ENCODE results near the gene BTN1A1.
"Not testable (repeated sequence)": the region's sequence is repeated elsewhere in the genome, so short reads cannot be mapped to it uniquely, and the experiment has no call there.

BTN1A1 gene

DNA sequence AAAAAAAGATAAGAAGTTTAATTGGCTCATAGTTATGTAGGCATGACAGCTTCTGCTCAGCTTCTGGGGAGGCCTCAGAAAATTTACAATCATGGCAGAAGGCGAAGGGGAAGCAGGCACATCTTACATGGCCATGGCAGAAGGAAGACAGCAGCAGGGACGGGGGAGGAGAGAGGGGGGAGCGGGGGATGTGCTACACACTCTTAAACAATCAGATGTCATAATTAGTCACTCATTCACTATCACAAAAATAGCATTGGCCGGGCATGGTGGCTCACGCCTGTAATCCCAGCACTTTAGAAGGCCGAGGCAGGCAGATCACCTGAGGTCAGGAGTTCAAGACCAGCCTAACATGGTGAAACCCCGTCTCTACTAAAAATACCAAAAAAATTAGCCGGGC lies 10.9 kb downstream of the BTN1A1 start:
- not testable (repeated sequence) for DNase-seq (ENCODE audit: low read depth, low spot score)

DNA sequence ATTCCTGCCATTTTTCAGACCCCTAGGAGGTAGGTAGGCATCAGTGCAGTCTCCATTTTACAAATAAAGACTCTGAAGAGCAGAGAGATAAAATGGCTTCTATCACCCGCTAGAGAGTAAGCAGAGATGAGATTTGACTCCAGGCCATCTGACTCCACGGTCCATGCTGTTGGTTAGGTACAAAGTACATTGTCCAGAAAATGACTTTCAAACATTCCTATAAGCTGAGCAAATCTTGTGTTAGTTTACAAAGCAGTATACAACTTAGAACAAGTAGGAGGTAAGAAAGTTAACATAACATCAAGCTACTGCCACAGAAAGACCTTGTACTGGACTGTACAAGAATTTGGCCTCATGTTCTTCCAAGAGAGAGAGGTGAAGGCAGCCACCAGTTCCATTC lies 14.9 kb downstream of the BTN1A1 start:
- no peak for DNase-seq (ENCODE audit: low read depth, low spot score)

DNA sequence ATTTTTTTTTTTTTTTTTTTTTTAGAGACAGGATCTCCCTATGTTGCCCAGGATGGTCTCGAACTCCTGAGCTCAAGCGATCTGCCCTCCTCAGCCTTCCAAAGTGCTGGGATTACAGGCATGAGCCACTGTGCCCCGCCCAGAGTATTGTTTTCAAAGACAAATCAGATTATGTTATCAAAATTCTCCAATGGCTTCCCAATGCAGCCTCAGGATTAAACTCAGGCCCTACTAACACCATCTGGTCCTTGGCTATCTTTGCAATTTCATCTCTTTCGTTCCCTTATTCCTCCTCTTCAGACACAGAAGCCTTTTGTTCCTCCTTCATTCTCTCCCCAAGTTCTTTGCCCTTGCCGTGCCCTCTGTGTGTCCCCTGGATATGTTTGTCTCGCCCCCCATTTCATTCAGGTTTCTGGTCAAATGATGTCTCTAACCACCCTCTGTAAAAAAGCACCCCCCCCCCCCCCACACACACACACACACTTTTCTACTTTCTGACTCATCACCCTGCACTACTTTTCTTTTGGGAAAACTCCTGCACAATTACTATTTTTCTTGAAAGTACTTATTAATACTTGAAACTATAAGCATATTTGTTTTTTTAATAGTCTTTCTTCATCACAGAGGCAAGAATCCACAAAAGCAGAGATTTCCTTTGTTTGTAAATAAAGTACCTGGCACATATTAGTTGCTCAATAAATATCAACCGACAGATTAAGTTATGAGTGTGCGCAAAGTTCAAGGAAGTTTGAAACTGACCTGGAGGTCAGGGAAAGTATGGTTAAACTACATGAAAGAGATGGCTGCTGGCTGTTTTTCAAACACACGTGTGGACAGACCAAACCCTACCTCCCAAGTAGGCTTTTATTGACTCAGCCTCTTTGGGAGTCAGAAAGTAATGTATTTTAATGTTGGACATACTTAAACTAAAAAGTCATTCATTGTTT lies 16.7 kb downstream of the BTN1A1 start:
- DNase-seq (ENCODE audit: low read depth, low spot score) = no peak

DNA sequence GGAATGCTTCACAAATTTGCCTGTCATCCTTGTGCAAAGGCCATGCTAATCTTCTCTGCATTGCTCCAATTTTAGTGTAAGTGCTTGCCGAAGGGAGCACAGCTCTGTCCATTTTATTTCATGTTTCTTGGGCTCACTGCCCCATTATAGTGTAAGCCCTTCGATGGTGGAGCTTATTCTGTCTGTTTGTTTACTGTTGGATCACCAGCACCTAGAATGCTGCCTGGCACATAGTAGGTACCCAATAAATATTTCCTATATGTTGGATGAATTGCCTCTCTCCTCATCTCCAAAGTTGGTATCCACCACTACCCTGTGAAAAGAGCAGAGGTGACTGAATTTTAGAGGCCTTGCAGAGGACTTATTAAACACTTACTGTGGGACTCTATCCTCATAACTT lies 19.3 kb downstream of the BTN1A1 start:
- no peak for DNase-seq (ENCODE audit: low read depth, low spot score)

DNA sequence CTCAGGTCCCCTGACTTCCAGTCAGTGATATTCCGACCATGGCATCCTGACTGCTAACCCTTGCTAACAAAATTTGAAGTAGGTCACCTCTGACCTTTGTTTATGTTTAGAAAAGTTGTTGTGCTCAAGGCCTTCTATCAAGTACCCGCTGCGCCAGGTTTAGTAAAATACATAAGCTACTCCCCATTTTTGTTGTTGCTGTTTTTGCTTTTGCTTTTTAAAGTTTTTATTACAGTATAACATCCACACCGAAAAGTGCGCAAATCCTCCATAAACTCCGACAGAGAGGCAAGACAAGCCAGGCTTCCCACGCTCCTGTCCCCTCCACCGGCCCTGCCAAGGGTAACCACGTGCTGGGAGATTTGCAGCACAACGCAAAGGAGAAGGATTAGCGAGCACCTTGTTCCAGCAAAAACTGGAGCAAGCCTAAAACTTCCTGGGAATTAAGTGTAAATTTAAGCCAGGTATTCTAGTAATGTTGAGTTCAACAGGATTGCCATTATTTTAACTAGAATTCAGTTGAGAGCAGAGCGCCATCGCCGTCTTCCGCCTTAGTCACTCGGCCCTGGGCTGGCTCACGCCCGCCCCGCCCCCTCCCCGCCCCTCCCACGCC lies 20.2 kb downstream of the BTN1A1 start:
- DNase-seq (ENCODE audit: low read depth, low spot score) = peak; percentile 81

DNA sequence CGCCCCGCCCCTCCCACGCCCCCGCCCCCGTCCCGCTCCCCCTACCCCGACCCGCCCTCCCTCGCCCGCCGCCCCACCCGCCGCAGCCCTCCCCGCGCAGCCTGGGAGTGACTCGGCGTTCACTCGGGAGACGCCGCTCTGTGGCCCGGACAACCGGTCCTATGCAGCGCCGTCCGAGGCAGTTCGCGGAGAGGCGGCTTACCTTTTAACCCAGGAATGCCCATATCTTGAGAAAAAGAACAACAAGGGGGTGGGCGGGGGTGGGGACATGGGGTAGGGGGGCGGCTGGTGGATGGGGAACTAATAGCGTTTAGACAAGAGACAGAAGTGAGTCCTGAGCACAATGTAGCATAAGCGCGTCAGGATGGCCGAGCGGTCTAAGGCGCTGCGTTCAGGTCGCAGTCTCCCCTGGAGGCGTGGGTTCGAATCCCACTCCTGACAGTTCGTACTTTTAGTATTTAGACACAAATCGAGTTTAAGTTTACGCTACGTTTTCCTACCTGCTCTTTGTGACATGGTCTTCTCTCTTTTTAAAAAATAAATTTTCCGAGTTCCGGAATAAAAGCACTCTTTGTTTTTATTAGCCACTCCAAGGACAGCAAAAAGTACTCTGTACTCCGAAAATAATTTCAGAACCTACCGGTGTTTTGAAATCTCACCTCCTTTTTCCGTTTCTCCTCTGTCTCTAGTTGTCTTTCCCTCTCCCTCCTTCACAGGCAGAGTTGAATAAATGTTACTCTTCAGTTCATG lies 20.9 kb downstream of the BTN1A1 start:
- DNase-seq (ENCODE audit: low read depth, low spot score) = peak; percentile 93

DNA sequence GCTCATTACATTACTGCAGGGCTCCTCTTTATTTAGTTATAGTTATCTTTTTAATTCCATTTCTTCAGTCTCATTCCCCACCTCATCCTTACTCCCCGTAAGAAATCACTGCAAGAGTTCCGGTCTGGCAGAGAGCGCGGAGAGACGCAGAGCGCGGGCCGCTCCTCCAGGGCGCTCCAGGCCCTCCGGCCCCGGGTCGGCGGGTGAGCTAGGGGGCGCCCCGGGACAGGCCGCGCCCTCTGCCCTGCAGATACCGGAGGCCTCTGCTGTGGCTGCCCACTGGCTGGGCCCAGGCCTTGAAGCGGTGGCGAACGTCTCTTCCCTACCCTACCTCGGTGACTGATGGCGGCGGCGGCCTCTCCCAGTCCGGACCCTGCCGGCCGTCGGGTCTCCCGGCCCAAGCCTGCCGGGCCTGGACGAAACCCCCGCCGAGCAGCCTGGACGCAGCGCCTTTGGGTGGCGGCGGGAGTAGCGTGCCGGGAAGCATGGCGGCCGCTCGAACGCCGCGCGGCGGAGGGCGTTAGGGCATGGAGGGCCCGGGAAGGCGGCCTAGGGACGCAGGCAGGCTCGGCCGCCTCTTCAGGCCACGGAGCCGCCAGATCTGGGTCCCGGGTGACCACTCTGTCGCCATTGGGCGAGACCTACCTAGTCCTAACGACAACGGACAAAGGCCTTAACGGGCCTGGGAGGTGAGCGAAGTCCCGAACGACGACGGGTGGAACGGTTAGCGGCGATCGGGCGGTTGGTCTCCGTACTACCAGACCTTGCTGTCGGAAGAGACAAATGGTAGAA lies 21.7 kb downstream of the BTN1A1 start:
- peak; percentile 93 for DNase-seq (ENCODE audit: low read depth, low spot score)

DNA sequence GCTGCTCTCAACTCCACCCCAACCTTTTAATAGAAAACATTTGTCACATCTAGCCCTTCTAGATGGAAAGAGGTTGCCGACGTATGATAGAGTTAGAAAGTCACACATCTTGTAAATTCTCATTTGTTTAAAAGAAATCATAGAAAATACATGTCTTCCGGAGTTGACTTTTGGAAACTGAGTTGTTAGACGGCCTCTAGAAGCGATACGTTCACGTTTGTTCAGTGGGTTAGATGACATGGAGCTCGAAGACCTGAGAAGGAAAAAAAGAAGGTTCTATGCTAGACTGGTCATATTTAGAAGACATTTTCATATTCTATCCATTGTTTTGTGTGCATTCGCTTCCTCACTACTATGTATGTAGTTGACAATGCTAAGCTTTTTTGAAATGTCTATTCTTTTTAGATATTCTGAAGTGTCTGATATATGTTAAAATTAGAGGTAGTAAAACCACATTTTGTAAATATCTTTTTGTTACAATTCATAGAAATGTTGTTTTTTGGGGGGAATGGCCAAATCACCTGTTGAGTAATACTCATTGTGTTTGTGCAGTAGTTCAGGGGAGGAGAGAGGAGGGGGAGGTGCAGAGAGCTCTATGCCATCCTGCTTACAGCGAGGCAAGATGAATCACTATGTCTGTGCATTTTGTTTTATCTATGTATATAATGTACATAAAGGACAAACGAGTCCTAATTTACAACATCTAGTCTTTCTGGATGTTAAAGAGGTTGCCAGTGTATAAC lies 22.6 kb downstream of the BTN1A1 start:
- not testable (repeated sequence) for DNase-seq (ENCODE audit: low read depth, low spot score)

DNA sequence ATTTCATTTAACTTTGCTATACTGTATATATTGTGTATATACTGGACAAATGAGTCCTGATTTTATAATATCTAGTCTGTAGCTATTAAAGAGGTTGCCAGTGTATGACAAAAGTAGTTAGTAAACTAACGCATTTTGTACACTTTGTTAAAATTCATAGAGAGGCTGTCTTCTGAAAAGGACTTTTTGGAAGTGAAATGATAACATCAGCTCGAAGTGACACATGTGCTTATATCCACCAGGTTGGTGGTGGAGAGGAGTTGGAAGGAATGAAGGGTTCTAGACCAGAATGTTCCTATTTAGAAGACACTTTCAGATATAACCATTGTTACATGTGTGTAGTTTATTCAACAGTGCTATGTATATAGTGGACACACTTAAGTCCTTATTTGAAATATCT lies 24.2 kb downstream of the BTN1A1 start:
- not testable (repeated sequence) for DNase-seq (ENCODE audit: low read depth, low spot score)

DNA sequence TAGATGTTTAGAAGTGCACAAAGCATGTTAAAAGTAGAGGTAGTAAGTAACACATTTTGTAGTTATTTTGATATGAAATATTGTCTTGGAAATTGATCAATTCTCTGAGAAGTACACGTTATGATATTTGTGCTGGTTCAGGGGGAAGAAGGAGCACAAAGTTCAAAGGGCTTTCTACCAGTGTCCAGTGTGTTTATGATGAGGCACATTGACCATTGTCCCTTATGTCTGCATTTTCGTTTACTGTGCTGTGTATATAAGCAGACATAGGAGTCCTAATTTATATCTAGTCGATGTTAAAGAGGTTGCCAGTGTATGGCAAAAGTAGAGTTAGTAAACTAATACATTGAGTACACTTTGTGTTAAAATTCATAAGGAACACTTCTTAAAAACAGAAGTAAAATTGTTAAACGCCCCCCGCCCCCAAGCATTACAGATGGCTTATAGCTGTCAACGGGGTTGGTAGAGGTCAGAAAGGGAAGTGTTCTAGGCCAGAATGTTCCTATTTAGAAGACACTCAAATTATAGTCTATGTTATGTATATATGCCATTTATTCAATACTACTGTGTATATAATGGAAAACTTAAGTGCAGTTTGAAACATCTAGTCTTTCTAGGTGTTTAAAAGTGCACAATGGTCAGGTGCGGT lies 24.7 kb downstream of the BTN1A1 start:
- no peak for DNase-seq (ENCODE audit: low read depth, low spot score)

DNA sequence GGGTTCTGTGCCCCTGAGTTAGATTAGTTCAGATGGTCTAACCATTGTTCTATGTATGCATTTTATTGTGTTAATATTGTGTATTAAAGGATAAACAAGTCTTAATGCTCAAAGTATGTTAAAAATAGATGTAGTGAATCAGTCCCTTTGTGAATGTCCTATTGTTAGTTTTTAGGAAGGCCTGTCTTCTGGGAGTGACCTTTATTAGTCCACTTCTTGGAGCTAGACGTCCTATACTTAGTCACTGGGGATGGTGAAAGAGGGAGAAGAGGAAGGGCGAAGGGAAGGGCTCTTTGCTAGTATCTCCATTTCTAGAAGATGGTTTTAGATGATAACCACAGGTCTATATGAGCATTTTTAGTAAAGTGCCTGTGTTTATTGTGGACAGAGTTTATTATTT lies 25.7 kb downstream of the BTN1A1 start:
- no peak for DNase-seq (ENCODE audit: low read depth, low spot score)

DNA sequence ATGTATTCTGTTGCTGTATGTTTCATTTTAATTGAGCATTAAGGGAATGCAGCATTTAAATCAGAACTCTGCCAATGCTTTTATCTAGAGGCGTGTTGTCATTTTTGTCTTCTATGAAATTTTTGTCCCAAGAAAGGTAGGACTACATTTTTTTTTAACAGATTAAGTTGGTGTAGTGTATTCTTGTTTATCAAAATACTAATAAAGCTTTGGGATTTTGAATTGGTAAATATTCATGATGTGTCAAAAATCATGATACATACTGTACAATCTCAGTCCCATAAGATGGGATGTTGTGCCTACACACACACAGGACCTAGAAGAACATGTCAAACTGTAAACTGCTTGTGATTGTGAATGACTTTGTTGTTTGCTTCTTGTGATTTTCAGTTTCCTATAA lies 26.8 kb downstream of the BTN1A1 start:
- no peak for DNase-seq (ENCODE audit: low read depth, low spot score)

DNA sequence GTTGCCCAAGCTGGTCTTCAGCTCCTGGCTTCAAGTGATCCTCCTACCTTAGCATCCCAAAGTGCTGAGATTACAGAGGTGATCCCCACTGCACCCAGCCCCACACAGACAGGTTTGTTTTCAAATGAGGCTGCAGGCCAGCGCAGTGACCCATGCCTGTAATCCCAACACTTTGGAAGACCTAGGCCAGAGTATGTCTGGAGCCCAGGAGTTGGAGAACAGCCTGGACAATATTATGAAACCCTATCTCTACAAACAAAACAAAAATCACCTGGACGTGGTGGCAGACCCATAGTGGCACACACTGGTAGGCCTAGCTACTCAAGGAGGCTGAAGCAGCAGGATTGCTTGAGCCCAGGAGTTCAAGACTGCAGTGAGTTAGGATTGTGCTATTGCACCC lies 30.1 kb downstream of the BTN1A1 start:
- no peak for DNase-seq (ENCODE audit: low read depth, low spot score)

DNA sequence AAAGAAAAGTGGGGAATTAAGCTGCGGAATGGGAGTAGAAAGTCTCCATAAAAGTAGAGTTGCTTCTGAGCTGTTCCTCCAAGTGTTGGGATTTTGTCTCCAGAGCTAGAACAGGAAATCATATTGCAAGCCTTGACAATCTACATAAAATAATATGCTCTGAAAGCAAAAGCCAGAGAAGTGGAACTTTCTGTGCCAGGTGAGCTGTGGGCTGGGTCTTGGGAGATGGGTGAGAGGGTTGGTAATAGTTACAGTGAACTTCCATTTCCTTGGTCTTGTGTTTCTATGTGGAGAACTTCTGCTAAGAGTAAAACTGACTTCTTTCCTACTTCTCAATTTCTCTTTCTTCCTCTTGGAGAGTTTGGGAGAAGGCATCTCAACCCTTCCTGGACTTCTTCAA lies 31.8 kb downstream of the BTN1A1 start:
- no peak for DNase-seq (ENCODE audit: low read depth, low spot score)

DNA sequence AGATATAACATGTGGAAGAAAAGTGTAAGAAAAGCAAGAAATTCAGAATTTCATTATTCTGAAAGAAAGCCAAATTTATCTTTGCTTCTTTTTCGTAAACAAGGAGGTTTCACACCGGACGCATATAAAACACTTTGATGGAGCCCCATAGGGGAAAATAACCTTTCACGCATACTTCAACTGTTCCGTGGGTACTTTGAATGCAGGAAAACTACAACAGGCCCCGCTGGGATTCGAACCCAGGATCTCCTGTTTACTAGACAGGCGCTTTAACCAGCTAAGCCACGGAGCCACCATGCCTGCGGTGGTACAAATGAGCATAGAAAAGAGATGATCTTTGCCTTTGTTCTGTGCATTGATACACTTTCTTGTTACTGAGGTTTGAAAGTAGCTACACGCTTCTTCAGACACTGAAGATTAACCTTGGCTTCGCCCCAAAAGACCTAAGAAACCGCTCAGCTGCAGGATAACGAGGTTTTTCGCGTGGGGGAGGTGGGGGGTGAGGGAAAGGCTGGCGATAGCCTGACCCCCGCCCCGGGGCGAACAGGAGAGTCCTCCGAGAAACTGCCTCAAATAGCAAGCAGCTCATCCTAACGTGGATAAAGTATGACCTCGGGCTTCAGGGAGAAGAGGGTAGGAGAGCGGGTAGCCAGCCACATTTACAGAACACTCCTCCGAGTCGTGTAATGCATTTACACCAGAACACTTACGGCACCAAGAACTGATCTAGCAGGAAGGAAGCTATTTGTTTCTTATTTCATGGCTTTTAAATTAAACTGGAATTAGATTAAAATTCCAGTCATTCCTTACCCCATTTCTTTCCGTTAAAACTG lies 32.8 kb downstream of the BTN1A1 start:
- peak; percentile 96 for DNase-seq (ENCODE audit: low read depth, low spot score)

DNA sequence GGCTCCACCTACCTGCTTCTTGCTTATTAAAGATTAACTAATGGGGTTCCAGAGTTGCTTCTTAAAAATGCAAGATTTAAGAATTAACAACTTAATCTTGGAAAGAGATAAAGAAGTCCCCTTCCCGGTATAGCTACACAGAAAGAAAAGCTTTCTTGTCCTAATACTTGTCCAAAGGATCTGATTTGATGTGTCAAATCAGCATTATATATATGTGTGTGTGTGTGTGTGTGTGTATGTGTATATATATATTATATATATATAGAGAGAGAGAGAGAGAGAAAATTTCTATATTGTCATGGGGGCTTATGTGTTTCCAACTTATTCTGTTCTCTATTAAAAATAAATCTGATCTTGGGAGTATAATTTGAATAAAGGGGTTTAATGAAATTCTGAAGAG lies 33.4 kb downstream of the BTN1A1 start:
- DNase-seq (ENCODE audit: low read depth, low spot score) = no peak

DNA sequence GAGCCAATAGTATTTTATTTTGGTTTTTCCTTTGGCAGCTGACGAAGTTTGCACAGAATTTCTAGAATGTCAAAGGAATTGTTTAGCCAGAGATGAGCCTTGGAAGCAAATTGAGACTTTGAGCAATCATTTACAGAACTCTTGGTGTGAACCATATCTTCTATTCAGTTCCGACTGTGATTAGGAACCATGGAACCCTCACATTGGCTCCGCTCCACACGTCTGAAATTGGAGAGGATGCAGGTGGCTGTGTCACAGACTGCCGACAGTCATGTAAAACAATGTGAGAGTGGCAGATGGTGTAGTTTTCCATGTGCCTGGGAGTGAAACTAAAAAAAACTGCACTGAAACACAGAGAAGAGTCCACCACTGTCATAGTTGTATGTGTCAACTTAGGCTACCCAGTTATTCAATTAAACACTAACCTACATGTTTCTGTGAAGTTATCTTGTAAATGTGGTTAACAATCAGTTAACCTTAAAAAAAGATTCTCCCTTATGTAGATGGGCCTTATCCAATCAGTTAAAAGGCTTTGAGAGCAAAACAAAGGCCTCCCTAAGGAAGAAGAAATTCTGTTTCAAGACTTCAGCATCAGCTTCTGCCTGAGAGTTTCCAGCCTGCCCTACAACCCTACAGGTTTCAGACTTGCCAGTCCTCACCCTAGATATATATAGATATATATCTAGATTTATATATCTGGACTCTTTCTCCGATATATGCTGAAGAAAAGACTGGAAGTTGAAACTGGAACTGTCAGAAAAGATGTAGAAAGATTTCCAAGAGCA lies 34.8 kb downstream of the BTN1A1 start:
- DNase-seq (ENCODE audit: low read depth, low spot score) = no peak

DNA sequence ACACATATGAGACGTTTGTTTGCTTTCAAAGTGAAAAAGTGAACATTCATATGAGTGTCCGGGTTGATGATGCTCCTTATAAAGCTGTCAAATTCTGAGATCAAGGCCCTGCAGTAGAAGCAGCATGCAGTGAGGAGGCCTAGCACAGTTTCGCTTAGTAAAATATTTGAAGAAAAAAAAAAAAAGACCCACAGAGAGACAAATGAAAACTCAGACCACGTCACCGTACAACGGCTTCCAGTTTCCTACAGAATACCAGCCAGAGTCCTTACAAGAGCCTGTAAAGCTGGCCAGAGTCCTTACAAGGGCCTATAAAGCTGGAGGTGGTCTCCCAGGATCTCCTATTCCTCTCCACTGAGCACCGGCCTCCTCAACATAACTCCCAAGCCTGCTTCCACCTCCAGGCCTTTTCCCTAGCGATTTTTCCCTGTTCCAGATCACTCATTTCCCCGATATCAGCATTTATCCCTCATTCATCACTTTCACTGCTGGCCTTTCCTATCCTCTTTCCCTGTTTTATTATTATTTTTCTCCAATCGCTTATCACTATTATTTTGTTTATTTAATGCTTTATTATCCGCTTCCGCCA lies 36.6 kb downstream of the BTN1A1 start:
- DNase-seq (ENCODE audit: low read depth, low spot score) = peak; percentile 69
